ENCODE data around the gene PPP2R2B. TPM values are rescaled to one million over a fixed set of nuclear protein-coding genes. Genes with fewer than 3 reads are reported as not detected.

Gene PPP2R2B
- polyA plus RNA-seq, 3 donors = 0.08 TPM; not detected in 2

- Mint-ChIP-seq H3K27ac (no peak overlapping the region), H3K36me3 (no peaks in the 10 kb centered on the region), H3K4me1 (no peaks in the 10 kb centered on the region), H3K9me3 (no peaks in the 10 kb centered on the region), H3K27me3 (ENCODE audit: low read depth in 3 of 3) (no peaks in the 10 kb centered on the region), H3K4me3 (no peak overlapping the region)
- no peak for TF ChIP-seq CTCF (IDR thresholded peaks at IDR 0.05)
- Histone ChIP-seq H3K4me1 (ENCODE audit: control insufficient read depth in 1 of 2, insufficient read depth in 2 of 2, low read length in 2 of 2) (no peaks in the 10 kb centered on the region), H2AFZ (ENCODE audit: insufficient read depth, low read depth, low read length, poor library complexity, severe bottlenecking) (no peak overlapping the region), H3K27ac (ENCODE audit: low read depth in 1 of 2, low read length in 2 of 2) (no peak overlapping the region), H3K27me3 (ENCODE audit: control insufficient read depth in 2 of 2, insufficient read depth in 2 of 2, low read length in 2 of 2) (no peaks in the 10 kb centered on the region), H3K79me2 (ENCODE audit: insufficient read depth, low read length) (no peaks in the 10 kb centered on the region), H3K9ac (ENCODE audit: insufficient read depth, low read length, poor library complexity, severe bottlenecking) (no peak overlapping the region), H3K36me3 (replicated peaks in 1 of 2; ENCODE audit: control insufficient read depth in 1 of 2, insufficient read depth in 2 of 2, low read length in 2 of 2) (no peaks in the 10 kb centered on the region), H3K9me3 (replicated peaks in 1 of 2; ENCODE audit: control insufficient read depth in 1 of 2, insufficient read depth in 1 of 2, low read length in 2 of 2) (no peaks in the 10 kb centered on the region), H3K4me3 (replicated peaks in 1 of 3; ENCODE audit: low read depth in 2 of 3, low read length in 3 of 3) (no peak overlapping the region), H4K20me1 (ENCODE audit: insufficient read depth, low read length) (no peaks in the 10 kb centered on the region), H3K4me2 (replicated peaks; ENCODE audit: extremely low read depth, low read length, poor library complexity, severe bottlenecking) (no peak overlapping the region)
- intact Hi-C loops (cut with micrococcal nuclease) = no loop called here
- WGBS (ENCODE audit: insufficient coverage) = 100% methylated on average over 1 of the region's 9 CpGs
- DNase-seq = no peak
Observed at GRCh38 chr5:146680846-146681584, 197.5 kb downstream of the PPP2R2B start.

- 20% methylated on average over 1 of the region's 4 CpGs for WGBS (ENCODE audit: insufficient coverage)
- no peak for TF ChIP-seq CTCF (IDR thresholded peaks at IDR 0.05)
- Mint-ChIP-seq H3K27ac (no peak overlapping the region), H3K4me1 (no peaks in the 10 kb centered on the region), H3K9me3 (no peaks in the 10 kb centered on the region), H3K4me3 (no peak overlapping the region), H3K36me3 (no peaks in the 10 kb centered on the region), H3K27me3 (ENCODE audit: low read depth in 3 of 3) (no peaks in the 10 kb centered on the region)
- Histone ChIP-seq H3K4me1 (ENCODE audit: control insufficient read depth in 1 of 2, insufficient read depth in 2 of 2, low read length in 2 of 2) (no peaks in the 10 kb centered on the region), H2AFZ (ENCODE audit: insufficient read depth, low read depth, low read length, poor library complexity, severe bottlenecking) (no peak overlapping the region), H3K27me3 (ENCODE audit: control insufficient read depth in 2 of 2, insufficient read depth in 2 of 2, low read length in 2 of 2) (no peaks in the 10 kb centered on the region), H3K9ac (ENCODE audit: insufficient read depth, low read length, poor library complexity, severe bottlenecking) (no peak overlapping the region), H3K4me2 (replicated peaks; ENCODE audit: extremely low read depth, low read length, poor library complexity, severe bottlenecking) (no peak overlapping the region), H4K20me1 (ENCODE audit: insufficient read depth, low read length) (no peaks in the 10 kb centered on the region), H3K79me2 (ENCODE audit: insufficient read depth, low read length) (no peaks in the 10 kb centered on the region), H3K27ac (ENCODE audit: low read depth in 1 of 2, low read length in 2 of 2) (no peak overlapping the region), H3K4me3 (replicated peaks in 1 of 3; ENCODE audit: low read depth in 2 of 3, low read length in 3 of 3) (no peak overlapping the region), H3K36me3 (replicated peaks in 1 of 2; ENCODE audit: control insufficient read depth in 1 of 2, insufficient read depth in 2 of 2, low read length in 2 of 2) (no peaks in the 10 kb centered on the region), H3K9me3 (replicated peaks in 1 of 2; ENCODE audit: control insufficient read depth in 1 of 2, insufficient read depth in 1 of 2, low read length in 2 of 2) (no peaks in the 10 kb centered on the region)
- intact Hi-C loops (cut with micrococcal nuclease) = loop anchor here in 1 of 2 donors (10.0 kb wide), 1 partner anchor 139 kb away; no protein-coding TSS in a partner anchor
- no peak for DNase-seq
Observed at GRCh38 chr5:146675636-146676035, 202.9 kb downstream of the PPP2R2B start.
